HCT116 (cell line): ENCODE data around the gene ALKBH7.

ENCODE experiments used
- ATF3 ChIP-seq: IDR thresholded peaks from 2 replicates; pipeline ENCODE4 v1.6.1; 2012
- CEBPB ChIP-seq: IDR thresholded peaks from 2 replicates; pipeline ENCODE4 v1.6.1; 2012; ENCODE audit warnings: low read depth
- CTCF ChIP-seq, 3 experiments: fragments of 200-600 bp in 1 of 3; sonication (generic) in 1 of 3; IDR thresholded peaks in 2 of 3; conservative IDR thresholded peaks in 1 of 3; 2 replicates each; pipeline ENCODE4 v1.5.1; 2012 to 2017; ENCODE audit warnings: low read depth in 2 of 3, low read length in 2 of 3, antibody characterized with exemption in 1 of 3, borderline replicate concordance in 1 of 3, control low read depth in 1 of 3, mild to moderate bottlenecking in 1 of 3, mixed read lengths in 1 of 3, mixed run types in 1 of 3, moderate library complexity in 1 of 3; ENCODE audit not compliant: insufficient read depth in 1 of 3
- EZH2 ChIP-seq: fragments of 200-600 bp; sonication (generic); IDR thresholded peaks from 2 replicates; pipeline ENCODE4 v1.6.1; 2017; ENCODE audit warnings: antibody characterized with exemption, mixed run types
- MAX ChIP-seq: IDR thresholded peaks from 2 replicates; pipeline ENCODE4 v1.6.1; 2012
- POLR2A ChIP-seq: IDR thresholded peaks from 2 replicates; pipeline ENCODE4 v1.7.0; 2011; ENCODE audit warnings: borderline replicate concordance; ENCODE audit not compliant: insufficient read depth, insufficient read length; ENCODE audit errors: extremely low read depth
- POLR2AphosphoS5 ChIP-seq: IDR thresholded peaks from 2 replicates; pipeline ENCODE4 v1.6.1; 2011; ENCODE audit warnings: mild to moderate bottlenecking, low read depth, low read length, moderate library complexity
- REST ChIP-seq: IDR thresholded peaks from 2 replicates; pipeline ENCODE4 v1.6.1; 2012; ENCODE audit warnings: low read depth
- TCF7L2 ChIP-seq: IDR thresholded peaks from 2 replicates; pipeline ENCODE4 v1.7.0; 2011; ENCODE audit warnings: borderline replicate concordance, inconsistent platforms; ENCODE audit not compliant: insufficient read depth, insufficient read length; ENCODE audit errors: extremely low read depth
- YY1 ChIP-seq: IDR thresholded peaks from 2 replicates; pipeline ENCODE4 v1.6.1; 2011; ENCODE audit warnings: low read length, low read depth, moderate library complexity, mild to moderate bottlenecking; ENCODE audit not compliant: insufficient replicate concordance; ENCODE audit errors: extremely low read depth

- TF ChIP-seq CTCF (IDR thresholded peaks at IDR 0.05 in 2 of 3, conservative IDR thresholded peaks at IDR 0.05 in 1 of 3; ENCODE audit: borderline replicate concordance in 1 of 3, insufficient read depth in 1 of 3, low read depth in 2 of 3, low read length in 2 of 3) (no peak), ATF3 (no peak), MAX (no peak), YY1 (no peak), REST (no peak), POLR2A (no peak), EZH2 (no peak), TCF7L2 (no peak), POLR2AphosphoS5 (no peak), CEBPB (no peak)
Observed at GRCh38 chr19:6324757-6325156, 47.8 kb upstream of the ALKBH7 start.
